Erythroblast (primary cell): ENCODE measurements around the gene MRPL32.

Source experiments
- GATA1 ChIP-seq: IDR thresholded peaks from 2 replicates; pipeline ENCODE4 v1.6.1; 2011; ENCODE audit warnings: low read depth, mild to moderate bottlenecking, control low read depth, low read length, moderate library complexity
- POLR2A ChIP-seq: IDR thresholded peaks from 2 replicates; pipeline ENCODE4 v1.6.1; 2011; ENCODE audit warnings: mild to moderate bottlenecking, low read length

DNA sequence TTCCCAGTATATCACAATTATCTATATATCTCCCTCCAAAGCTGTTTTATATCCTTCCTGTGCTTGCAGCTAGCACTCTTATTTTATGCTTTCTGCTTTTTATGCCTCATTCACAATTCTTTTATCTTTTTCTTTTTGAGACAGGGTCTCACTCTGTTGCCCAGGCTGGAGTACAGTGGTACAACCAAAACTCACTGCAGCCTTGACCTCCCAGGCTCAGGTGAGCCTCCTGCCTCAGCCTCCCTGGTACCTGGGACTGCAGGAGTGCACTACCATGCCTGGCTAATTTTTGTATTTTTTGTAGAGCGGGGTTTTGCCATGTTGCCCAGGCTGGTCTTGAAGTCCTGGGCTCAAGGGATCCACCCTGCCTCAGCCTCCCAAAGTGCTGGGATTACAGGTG lies 26.0 kb upstream of the MRPL32 start:
- no peak for TF ChIP-seq POLR2A
- TF ChIP-seq GATA1: no peak
